Heart left ventricle (tissue), 13 donors: Measurements from ENCODE around the gene COPS8.

ENCODE experiments used
- POLR2A ChIP-seq, 2 donors: fragments of 450-650 bp; IDR thresholded peaks; one replicate each; pipeline ENCODE4 v1.6.1; 2017; ENCODE audit warnings: antibody characterized with exemption in 2 of 2, mild to moderate bottlenecking in 2 of 2, moderate library complexity in 2 of 2
- TF ChIP-seq, protein P1 (sequence below), 12 donors: fragments of 200-600 bp; sonication (generic) in 4 of 12; IDR thresholded peaks; one replicate each; pipeline versions ENCODE4 v1.5.0 to v1.8.0; 2018 to 2022; ENCODE audit warnings: antibody characterized with exemption in 12 of 12, mild to moderate bottlenecking in 5 of 12
- donor health status: ischemic (EF 13 %, LVEDD 7.1; RV severe dilation, severe dysfunction).
- donor health status: DM: no; HTN: yes; CAD: no.
- donor health status: DM: no; HTN: no; CAD: no.
- donor health status: ischemic (EF 25% LVEDD 6.9; RV normal size, moderate dysfunction).
- donor health status: ischemic (EF 25% LVEDD 5.7; RV mildly dilated, moderate dysfunction).
- donor health status: ischemic (EF 35%, LVEDD 5.7; RV mildly dilated, moderate dysfunction).
- donor health status: nonischemic (EF 11% LVEDD 7.7; RV severe dilation, severe dysfunction).
- donor health status: DM: yes; HTN: yes; CAD: no.
- donor health status: PGD.
- donor health status: ischemic (EF 29% LVEDD 5.4; RV normal size, mild dysfunction).
- donor health status: nonischemic (EF 23%, LVEDD 6.1; RV moderate dilation, normal function).

DNA sequence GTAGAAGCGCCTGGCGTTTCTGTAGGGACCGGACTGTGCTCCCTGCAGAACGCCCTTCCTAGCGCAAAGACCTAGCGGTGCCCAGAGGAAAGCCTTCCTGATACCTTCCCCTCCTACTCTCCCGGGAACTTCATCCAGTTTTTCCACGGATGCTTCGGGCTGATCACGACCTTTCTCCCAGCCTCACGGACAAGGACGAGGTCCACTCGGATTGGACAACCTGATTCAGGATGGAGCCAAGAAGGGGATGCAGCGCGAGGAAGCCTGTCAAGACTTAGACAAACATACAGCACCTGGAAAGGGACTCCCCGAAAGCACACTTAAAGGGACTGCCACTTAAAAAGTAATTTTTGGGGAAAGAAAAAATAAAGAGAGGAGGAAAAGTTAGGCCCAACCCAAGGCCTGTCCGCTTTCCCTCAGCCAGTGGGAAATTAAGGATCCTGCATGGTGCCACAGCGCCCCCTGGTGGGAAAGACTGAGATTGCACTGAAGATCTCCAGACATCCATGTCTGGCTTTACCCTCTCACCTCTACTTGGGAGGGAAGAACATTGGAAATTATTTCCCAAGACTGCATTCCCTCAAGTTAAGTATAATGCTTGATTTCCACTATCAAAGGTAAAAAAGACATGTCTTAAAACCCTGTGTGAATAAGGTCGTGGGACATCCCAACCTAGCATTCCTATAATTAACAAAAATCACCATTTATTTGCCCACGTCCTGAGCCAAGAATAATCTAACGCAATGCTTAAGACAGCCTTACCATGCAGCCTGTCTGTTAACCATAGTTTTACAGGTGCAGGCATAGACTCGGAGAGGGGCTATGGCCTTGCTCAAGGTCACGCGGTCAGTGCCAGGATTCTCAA is 13.4 kb upstream of the COPS8 start:
- TF ChIP-seq POLR2A (IDR thresholded peaks at IDR 0.05), result no peak
- TF ChIP-seq, protein P1, sequence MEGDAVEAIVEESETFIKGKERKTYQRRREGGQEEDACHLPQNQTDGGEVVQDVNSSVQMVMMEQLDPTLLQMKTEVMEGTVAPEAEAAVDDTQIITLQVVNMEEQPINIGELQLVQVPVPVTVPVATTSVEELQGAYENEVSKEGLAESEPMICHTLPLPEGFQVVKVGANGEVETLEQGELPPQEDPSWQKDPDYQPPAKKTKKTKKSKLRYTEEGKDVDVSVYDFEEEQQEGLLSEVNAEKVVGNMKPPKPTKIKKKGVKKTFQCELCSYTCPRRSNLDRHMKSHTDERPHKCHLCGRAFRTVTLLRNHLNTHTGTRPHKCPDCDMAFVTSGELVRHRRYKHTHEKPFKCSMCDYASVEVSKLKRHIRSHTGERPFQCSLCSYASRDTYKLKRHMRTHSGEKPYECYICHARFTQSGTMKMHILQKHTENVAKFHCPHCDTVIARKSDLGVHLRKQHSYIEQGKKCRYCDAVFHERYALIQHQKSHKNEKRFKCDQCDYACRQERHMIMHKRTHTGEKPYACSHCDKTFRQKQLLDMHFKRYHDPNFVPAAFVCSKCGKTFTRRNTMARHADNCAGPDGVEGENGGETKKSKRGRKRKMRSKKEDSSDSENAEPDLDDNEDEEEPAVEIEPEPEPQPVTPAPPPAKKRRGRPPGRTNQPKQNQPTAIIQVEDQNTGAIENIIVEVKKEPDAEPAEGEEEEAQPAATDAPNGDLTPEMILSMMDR (IDR thresholded peaks at IDR 0.05), result peak; percentile 92 to 99 (median 98)
